Esophagus muscularis mucosa (tissue), 4 donors: ENCODE results near the gene KDM6B.

Experiments
- CTCF ChIP-seq, 3 experiments: fragments of 200-600 bp in 2 of 3; fragments of 450-650 bp in 1 of 3; sonication (generic) in 2 of 3; IDR thresholded peaks; one replicate each; pipeline ENCODE4 v1.5.1; 2017 to 2019; ENCODE audit warnings: antibody characterized with exemption in 3 of 3, mild to moderate bottlenecking in 2 of 3, moderate library complexity in 1 of 3
- EP300 ChIP-seq: sonication (generic); formaldehyde crosslinking; IDR thresholded peaks from one replicate; pipeline ENCODE4 v1.6.1; 2017; ENCODE audit warnings: antibody characterized with exemption
- POLR2AphosphoS5 ChIP-seq, 2 donors: sonication (generic); formaldehyde crosslinking; IDR thresholded peaks; one replicate each; pipeline ENCODE4 v1.6.1; 2017; ENCODE audit warnings: antibody characterized with exemption in 2 of 2

- TF ChIP-seq CTCF (IDR thresholded peaks at IDR 0.05) (no peak), EP300 (no peak), POLR2AphosphoS5 (IDR thresholded peaks at IDR 0.05) (no peak)
These were observed 814 bp upstream of the KDM6B start for GRCh38 chr17:7833011-7833794.
